Glomerular endothelial cell (primary cell): ENCODE data around the gene VIP. TPM values are rescaled to one million over a fixed set of nuclear protein-coding genes. Genes with fewer than 3 reads are reported as not detected.

Source experiments
- DNase-seq: peaks from one replicate; pipeline ENCODE4 v3.0.0-alpha.2; 2011; ENCODE audit warnings: low read depth, low spot score; ENCODE audit errors: extremely low read depth
- total RNA-seq: library from RNA; depleted of rRNA; stranded (reverse); fragments of >200 nt; gene quantifications from 2 replicates; pipeline ENCODE4 v1.2.3, GENCODE V29; 2015

Gene VIP
- total RNA-seq, 1 donor from 2014 or later = 2.7 TPM

DNA sequence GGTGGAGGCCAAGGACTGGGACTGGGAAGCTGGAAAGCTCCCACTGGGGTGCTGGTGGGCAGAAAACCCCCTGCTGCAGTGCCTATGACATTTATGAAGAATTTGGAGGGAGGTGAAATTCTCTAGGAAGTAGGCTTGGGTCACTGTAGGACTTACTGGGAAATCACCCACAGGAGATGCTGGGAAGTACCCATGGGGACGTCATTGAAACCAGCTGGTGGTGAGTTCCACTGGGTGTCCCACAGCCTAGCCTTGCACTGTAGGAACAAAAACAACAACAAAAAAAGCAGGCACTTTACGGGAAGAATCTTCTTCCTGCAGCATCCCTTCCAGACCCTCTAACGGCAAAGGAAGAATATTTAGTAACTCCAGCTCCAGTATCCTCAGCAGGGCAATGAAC lies 26.2 kb downstream of the VIP start:
- no peak for DNase-seq

DNA sequence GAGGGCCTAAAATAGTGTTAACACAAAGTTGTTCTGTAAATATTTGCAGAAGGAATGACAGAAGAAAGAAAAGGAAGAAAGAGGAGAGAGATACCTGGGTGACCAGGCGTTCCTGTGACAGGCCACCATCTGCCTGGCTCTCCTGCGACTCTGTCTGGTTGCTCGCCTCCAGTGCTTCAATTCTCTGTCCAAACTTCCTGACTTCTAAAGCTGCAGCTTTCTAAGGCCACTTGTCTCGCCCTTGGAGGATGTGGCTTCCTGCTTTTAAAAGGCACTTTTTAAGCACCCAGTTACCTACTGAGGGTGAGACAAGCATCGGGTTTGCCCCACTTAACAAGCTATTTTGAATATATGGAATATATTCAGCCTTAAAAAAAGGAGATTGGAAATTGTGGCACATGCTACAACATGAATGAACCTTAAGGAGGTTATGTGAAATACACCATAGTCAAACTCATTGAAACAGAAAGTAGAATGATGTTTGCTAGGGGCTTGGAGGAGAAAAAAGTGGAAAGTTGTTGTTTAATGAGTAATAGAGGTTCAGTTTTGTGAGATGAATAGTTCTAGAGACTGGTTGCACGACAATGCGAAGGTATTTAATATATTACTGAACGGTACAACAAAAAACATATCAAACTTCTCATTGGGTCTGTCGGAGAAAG lies 32.8 kb downstream of the VIP start:
- DNase-seq = no peak

DNA sequence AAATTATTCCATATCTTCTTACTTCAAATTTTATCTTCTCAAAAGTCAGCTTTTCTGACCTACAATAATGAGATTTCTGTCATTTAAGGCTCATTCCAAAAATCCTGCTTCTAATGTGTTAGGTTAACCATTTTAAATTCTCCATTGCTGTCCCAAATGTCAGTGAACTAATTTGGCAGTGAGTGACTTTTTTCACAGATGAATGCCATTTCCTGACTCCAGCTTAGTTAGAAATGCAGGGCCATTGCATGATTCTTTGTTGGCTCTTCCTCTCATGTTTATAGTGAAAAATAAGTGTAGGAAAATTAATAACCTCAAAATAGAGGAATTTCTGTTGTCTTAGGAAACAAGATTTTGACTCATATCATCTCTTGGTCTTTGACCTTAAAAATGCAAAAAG lies 44.1 kb downstream of the VIP start:
- DNase-seq = no peak

DNA sequence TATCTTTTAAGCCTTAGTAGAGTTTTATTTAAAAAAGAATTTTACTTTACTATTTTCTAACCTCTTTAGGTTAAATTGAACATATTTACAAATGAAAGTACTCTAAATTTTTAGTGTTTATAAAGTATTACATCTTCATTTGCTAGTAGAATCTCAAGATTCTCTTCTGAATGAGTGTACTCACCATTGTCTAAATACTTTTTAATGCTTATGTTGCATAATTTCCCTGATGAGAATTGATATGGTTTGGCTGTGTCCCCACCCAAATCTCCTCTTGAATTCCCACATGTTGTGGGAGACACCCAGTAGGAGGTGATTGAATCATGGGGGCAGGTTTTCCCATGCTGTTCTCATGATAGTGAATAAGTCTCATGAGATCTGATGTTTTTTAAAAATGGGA lies 53.6 kb downstream of the VIP start:
- no peak for DNase-seq

Other genes with a start within 250 kb of the VIP start
- gene SYNE1, start 113.4 kb upstream of the VIP start, total RNA-seq = 66.9 and 91.2 TPM in 2 replicates
- 112 and 156 TPM in 2 replicates for gene MYCT1, start 52.9 kb upstream of the VIP start, total RNA-seq
- 2.8 and 10.2 TPM in 2 replicates for gene FBXO5, start 232.2 kb downstream of the VIP start, total RNA-seq